ENCODE results near the gene CENPA.

GRCh38 chr2:26765475-26766200, 20.2 kb upstream of the CENPA start:
- TF ChIP-seq CTCF (IDR thresholded peaks at IDR 0.05) = no peak
- no peak for TF ChIP-seq POLR2A (IDR thresholded peaks at IDR 0.05)
